GM21576 (cell line): ENCODE data around the gene LPAR6.
"Not testable (repeated sequence)": the region's sequence is repeated elsewhere in the genome, so short reads cannot be mapped to it uniquely, and the experiment has no call there.

Experiments used
- ATAC-seq: cut with Tn5 transposase; IDR thresholded peaks from one replicate; pipeline ENCODE4 v1.9.1; 2021; ENCODE audit warnings: mild to moderate bottlenecking, moderate library complexity; ENCODE audit not compliant: unreplicated experiment

Gene LPAR6

GRCh38 chr13:48412881-48413351, at the start of gene LPAR6:
LPAR6 (minus strand) TSS chr13:48413113; CDS start chr13:48412423, 690 bp downstream.
- no peak for ATAC-seq

DNA sequence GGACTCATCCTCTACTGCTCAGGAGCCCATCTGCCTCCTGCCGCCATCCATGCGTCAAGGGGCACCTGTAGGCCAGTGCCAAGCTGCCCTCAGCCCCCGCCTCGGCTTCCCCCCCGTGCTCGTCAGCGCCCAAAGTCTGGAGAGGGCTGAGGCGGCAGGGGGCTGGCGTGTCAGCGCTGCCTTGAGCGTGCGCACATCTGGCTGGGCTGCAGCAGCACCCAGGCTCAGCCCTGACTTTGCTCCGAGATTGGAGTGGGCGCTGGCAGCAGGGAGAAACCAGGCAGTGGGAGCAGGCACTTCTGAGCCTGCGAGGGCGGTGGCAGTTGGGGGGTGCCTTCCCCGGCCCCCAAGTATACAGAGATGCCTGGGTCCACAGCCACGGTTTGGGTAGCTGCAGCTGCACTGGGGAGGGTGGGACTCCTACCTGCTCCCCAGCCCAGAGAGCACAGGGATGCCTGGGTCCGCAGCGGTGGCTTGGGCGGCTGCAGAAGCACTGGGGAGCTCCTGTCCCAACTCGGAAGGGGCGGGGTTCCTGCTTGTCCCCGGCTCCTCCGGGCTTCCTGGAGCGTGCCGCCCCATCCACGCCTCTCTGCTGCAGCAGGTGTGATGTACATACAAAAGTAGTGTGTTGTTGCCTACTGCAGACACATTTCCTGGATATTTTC, 44.8 kb upstream of the LPAR6 start:
- ATAC-seq = no peak

DNA sequence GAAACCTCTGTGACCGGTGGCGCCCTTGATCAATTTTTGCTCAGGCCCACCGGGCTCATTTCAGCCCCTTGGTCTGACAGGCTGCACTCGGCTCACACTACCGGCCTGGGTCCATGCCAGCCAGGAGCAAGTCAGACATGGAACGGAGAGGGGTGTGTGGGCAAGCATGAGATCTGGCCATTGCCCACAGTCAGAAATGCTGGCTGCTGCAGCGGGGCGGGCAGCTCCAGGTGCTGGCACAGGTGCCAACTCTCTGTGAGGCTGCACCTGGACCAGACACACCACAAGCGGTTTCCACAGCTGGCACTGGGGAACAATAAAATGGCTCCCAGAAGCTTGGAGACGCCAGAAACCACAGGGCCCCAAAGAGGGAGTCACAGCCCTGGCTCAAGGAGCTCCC, 43.6 kb upstream of the LPAR6 start:
- ATAC-seq = no peak

DNA sequence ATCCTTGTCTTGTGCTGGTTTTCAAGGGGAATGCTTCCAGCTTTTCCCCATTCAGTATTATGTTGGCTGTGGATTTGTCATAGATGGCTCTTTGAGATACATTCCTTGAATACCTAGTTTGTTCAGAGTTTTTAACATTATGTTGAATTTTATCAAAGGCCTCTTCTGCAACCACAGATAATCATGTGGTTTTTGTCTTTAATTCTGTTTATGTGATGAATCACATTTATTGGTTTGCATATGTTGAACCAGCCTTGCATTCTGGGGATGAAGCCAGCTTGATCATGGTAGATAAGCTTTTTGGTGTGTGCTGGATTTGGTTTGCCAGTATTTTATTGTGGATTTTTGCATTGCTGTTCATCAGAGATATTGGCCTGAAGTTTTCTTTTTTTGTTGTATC, 38.3 kb upstream of the LPAR6 start:
- ATAC-seq = not testable (repeated sequence)

- ATAC-seq = no peak
Measured at GRCh38 chr13:48449656-48450055, 36.7 kb upstream of the LPAR6 start.

GRCh38 chr13:48448959-48449614, 36.2 kb upstream of the LPAR6 start:
- no peak for ATAC-seq

DNA sequence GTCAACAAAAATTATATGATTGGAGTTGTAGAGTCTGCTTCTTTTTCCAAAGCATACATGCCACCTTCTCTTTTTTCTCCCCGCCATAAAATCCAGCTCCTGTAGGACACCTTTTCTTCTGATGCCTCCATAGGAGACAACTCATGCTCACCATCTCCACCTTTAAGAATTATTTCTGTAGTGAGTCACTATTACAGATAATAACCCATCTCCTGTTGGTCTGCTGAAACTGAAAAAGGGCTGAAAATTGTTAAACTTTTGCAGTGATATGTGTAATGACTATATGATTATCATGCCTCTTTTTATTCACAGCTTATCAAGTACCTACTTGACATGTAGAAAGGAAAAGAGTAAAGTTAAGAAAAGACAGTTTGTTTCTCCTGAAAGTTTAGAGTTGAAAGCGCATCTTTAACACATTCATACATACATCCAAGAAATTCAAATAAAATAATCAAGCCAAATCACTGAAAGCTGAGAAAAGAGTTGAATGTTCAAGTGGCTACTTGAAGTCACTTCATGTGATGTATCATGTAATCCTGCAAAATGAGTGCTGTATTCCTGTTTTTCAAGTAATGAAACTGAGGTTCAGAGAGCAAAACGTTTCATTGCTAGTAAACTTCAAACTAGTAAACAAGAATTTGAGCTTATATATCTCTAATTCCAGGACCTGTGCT, 35.5 kb upstream of the LPAR6 start:
- ATAC-seq = no peak

GRCh38 chr13:48446464-48446863, 33.6 kb upstream of the LPAR6 start:
- ATAC-seq = no peak

- ATAC-seq = no peak
Measured at GRCh38 chr13:48443442-48444208, 30.7 kb upstream of the LPAR6 start.

GRCh38 chr13:48437371-48437770, 24.5 kb upstream of the LPAR6 start:
- ATAC-seq = no peak

GRCh38 chr13:48436661-48437288, 23.9 kb upstream of the LPAR6 start:
- no peak for ATAC-seq

DNA sequence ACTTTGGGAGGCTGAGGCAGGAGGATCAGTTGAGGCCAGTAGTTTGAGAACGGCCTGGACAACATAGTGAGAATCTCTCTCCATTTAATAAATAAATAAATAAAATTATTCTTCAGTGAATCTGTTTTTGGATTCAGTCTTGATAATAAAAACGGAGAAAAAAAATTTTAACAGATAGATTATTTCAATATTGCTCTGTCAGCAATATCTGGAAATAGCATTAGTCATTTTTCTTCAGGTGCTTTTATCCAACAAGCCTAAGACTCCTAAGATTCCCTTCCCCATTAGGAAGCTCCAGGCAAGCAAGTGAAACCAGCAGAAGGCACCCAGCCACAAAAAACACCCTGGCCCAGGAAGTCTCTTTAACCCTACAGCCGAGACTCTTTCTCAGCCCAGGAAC, 21.3 kb upstream of the LPAR6 start:
- ATAC-seq = no peak

GRCh38 chr13:48431987-48432615, 19.2 kb upstream of the LPAR6 start:
- ATAC-seq = no peak

- no peak for ATAC-seq
Measured at GRCh38 chr13:48431431-48431830, 18.5 kb upstream of the LPAR6 start.

DNA sequence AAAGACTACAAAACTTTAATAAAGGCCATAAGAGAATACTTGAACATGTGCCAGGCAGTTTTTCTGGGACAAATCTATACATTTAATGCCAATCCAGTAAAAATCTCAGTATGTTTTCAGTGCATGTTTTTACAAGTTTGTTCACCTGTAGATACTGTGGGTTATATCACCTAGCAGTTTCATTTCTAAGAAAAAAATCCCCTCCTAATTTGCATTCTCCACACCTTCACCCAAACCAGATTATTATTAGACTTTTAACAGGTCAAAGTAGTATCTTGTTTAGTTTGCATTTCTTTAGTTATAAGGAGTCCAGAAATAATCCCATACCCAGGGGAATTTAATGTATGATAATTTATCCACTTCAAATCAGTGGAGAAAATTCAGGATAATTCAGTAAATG, 17.0 kb upstream of the LPAR6 start:
- ATAC-seq = peak; percentile 69

DNA sequence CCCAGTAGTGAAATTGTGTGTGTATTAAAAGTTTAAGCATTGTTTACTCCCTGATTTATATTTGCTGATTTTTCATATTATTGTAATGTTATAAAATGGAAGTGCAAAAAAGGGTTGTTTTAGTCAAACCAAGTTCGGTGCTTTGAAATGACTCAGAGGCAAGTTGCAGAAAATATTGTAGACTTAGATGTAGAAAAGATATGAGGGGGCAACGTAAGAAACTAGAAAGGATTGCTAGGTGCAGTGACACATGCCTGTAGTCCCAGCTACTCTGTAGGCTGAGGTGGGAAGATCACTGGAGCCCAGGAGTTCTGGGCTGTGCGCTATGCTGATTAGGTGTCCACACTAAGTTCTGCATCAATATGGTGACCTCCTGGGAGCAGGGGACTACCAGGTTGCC, 16.1 kb upstream of the LPAR6 start:
- no peak for ATAC-seq

GRCh38 chr13:48426755-48427298, 13.9 kb upstream of the LPAR6 start:
- not testable (repeated sequence) for ATAC-seq

- no peak for ATAC-seq
Measured at GRCh38 chr13:48426052-48426451, 13.1 kb upstream of the LPAR6 start.

DNA sequence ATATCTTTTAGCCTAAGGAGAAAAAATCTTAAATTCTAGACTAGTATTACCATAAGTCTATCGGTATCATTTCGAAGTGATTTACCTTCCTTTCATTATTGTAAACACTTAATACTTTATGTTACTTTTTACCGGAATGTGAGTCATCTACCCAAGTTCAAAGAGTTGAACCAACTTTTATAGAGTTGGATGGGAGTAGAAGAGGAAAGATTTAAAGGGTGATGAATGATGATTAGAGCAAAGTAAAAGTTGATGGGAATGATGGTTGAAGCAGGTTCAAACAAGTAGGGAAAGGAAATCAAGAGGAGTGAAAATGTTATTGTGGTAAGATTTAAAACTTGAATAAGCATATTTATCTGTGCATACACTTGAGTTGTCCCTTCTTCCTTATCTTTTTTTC, 11.3 kb upstream of the LPAR6 start:
- no peak for ATAC-seq

GRCh38 chr13:48422003-48422402, 9.1 kb upstream of the LPAR6 start:
- ATAC-seq = not testable (repeated sequence)
